Measurements from ENCODE around the gene RHBDD1.

DNA sequence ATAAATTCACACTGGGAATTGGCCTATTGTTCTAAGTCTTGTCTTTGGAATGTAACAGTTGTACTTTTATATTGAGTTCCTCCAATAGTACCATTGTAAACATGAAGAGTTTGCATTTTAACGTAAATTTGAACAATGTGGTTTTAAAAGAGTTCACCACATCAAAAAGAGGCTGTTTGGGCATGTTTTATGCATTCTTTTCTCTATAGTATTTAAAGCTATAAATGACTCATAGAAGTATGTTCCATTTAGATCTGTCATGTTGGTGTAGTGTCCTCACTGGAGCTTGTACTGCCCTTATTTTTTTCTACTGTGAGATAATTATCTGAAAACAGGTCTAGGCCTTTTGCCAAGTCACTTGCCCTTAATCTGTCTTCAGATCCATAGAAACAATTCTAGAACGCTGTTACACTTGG lies 141.9 kb downstream of the RHBDD1 start:
- TF ChIP-seq, protein P1, sequence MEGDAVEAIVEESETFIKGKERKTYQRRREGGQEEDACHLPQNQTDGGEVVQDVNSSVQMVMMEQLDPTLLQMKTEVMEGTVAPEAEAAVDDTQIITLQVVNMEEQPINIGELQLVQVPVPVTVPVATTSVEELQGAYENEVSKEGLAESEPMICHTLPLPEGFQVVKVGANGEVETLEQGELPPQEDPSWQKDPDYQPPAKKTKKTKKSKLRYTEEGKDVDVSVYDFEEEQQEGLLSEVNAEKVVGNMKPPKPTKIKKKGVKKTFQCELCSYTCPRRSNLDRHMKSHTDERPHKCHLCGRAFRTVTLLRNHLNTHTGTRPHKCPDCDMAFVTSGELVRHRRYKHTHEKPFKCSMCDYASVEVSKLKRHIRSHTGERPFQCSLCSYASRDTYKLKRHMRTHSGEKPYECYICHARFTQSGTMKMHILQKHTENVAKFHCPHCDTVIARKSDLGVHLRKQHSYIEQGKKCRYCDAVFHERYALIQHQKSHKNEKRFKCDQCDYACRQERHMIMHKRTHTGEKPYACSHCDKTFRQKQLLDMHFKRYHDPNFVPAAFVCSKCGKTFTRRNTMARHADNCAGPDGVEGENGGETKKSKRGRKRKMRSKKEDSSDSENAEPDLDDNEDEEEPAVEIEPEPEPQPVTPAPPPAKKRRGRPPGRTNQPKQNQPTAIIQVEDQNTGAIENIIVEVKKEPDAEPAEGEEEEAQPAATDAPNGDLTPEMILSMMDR (conservative IDR thresholded peaks at IDR 0.05; ENCODE audit: low read length): no peak
- no peak for TF ChIP-seq EZH2phosphoT487 (IDR thresholded peaks at IDR 0.05; ENCODE audit: borderline replicate concordance)
